GM18508 (cell line): ENCODE results near the gene PVALB.

ENCODE experiments used
- ATAC-seq: cut with Tn5 transposase; IDR thresholded peaks from one replicate; pipeline ENCODE4 v1.9.1; 2021; ENCODE audit warnings: moderate number of reproducible peaks; ENCODE audit not compliant: insufficient read depth, unreplicated experiment

PVALB gene

GRCh38 chr22:36850056-36850455 is 33.2 kb upstream of the PVALB start:
- no peak for ATAC-seq

- no peak for ATAC-seq
Measured at GRCh38 chr22:36846949-36847348, 30.1 kb upstream of the PVALB start.

GRCh38 chr22:36846271-36846670 is 29.4 kb upstream of the PVALB start:
- ATAC-seq = no peak

GRCh38 chr22:36840106-36840505 is 23.3 kb upstream of the PVALB start:
- no peak for ATAC-seq

GRCh38 chr22:36839356-36840073 is 22.7 kb upstream of the PVALB start:
- ATAC-seq = no peak

GRCh38 chr22:36838119-36839030 is 21.5 kb upstream of the PVALB start:
- no peak for ATAC-seq

- ATAC-seq = no peak
Measured at GRCh38 chr22:36835903-36836302, 19.1 kb upstream of the PVALB start.

- ATAC-seq = no peak
Measured at GRCh38 chr22:36833073-36833472, 16.2 kb upstream of the PVALB start.

GRCh38 chr22:36831717-36832116 is 14.9 kb upstream of the PVALB start:
- ATAC-seq = no peak

GRCh38 chr22:36831206-36831605 is 14.4 kb upstream of the PVALB start:
- no peak for ATAC-seq

GRCh38 chr22:36830601-36831000 is 13.8 kb upstream of the PVALB start:
- ATAC-seq = no peak

GRCh38 chr22:36829370-36830002 is 12.7 kb upstream of the PVALB start:
- ATAC-seq = no peak

- ATAC-seq = no peak
Measured at GRCh38 chr22:36828815-36829214, 12.0 kb upstream of the PVALB start.

GRCh38 chr22:36826262-36826661 is 9.4 kb upstream of the PVALB start:
- ATAC-seq = no peak

GRCh38 chr22:36824655-36825054 is 7.8 kb upstream of the PVALB start:
- no peak for ATAC-seq

GRCh38 chr22:36823186-36823839 is 6.5 kb upstream of the PVALB start:
- no peak for ATAC-seq

GRCh38 chr22:36822581-36822980 is 5.7 kb upstream of the PVALB start:
- no peak for ATAC-seq

GRCh38 chr22:36819112-36819511 is 2.3 kb upstream of the PVALB start:
- no peak for ATAC-seq

GRCh38 chr22:36818010-36818642 is 1.3 kb upstream of the PVALB start:
- ATAC-seq = no peak

GRCh38 chr22:36817525-36817848 is 652 bp upstream of the PVALB start:
- no peak for ATAC-seq

- ATAC-seq = no peak
Measured at GRCh38 chr22:36816339-36816635, 548 bp downstream of the PVALB start.
